CD4-positive, alpha-beta T cell (primary cell): ENCODE results near the gene NTM. TPM values are rescaled to one million over a fixed set of nuclear protein-coding genes. Genes with fewer than 3 reads are reported as not detected.

Experiments
- ATAC-seq: fragments of 200-7000 bp; cut with Tn5 transposase; one replicate; pipeline ENCODE4 v1.10.0; 2022; ENCODE audit warnings: mild to moderate bottlenecking; ENCODE audit not compliant: poor library complexity
- CTCF ChIA-PET: fragments of 350-600 bp; sonication (Branson Sonifier 250); formaldehyde crosslinking; loops from one replicate; lab custom pipeline; 2021; ENCODE audit warnings: antibody characterized with exemption, inconsistent platforms; lab: Charles Lee
- POLR2A ChIA-PET: fragments of 350-600 bp; sonication (Branson Sonifier 250); formaldehyde crosslinking; loops from one replicate; lab custom pipeline; 2021; ENCODE audit warnings: antibody characterized with exemption, inconsistent platforms; lab: Charles Lee
- DNase-seq, 14 experiments: peaks; one replicate each; pipeline ENCODE4 v3.0.0-alpha.2; 2013 to 2020; ENCODE audit warnings: mixed read lengths in 2 of 14
- H3K27ac ChIP-seq, 2 donors: one replicate each; pipeline versions ENCODE4 v1.5.1 to v1.7.0; 2013; ENCODE audit warnings: low read length in 2 of 2, low read depth in 1 of 2, mild to moderate bottlenecking in 1 of 2
- H3K27me3 ChIP-seq, 2 experiments: 1 replicate in 1 of 2; 2 replicates in 1 of 2; pipeline versions ENCODE4 v1.6.1 to v1.7.0; 2013; ENCODE audit warnings: low read length in 2 of 2, control low read depth in 1 of 2, mild to moderate bottlenecking in 1 of 2, moderate library complexity in 1 of 2; ENCODE audit not compliant: insufficient read depth in 2 of 2, control insufficient read depth in 1 of 2
- H3K36me3 ChIP-seq: one replicate; pipeline ENCODE4 v1.6.1; 2013; ENCODE audit warnings: low read length, control low read depth; ENCODE audit not compliant: insufficient read depth
- H3K4me1 ChIP-seq: one replicate; pipeline ENCODE4 v1.6.1; 2013; ENCODE audit warnings: low read length, control low read depth; ENCODE audit not compliant: insufficient read depth
- H3K4me3 ChIP-seq: one replicate; pipeline ENCODE4 v1.5.1; 2013; ENCODE audit warnings: mild to moderate bottlenecking, low read length, moderate library complexity
- H3K9me3 ChIP-seq, 2 experiments: 1 replicate in 1 of 2; 2 replicates in 1 of 2; pipeline versions ENCODE4 v1.6.1 to v1.7.0; 2013; ENCODE audit warnings: low read length in 2 of 2, mild to moderate bottlenecking in 2 of 2, control low read depth in 1 of 2, moderate library complexity in 1 of 2; ENCODE audit not compliant: control insufficient read depth in 1 of 2, insufficient read depth in 1 of 2
- H3K27ac Mint-ChIP-seq: one replicate; pipeline ENCODE4 v1.8.0; 2020; ENCODE audit warnings: mixed read lengths
- H3K27me3 Mint-ChIP-seq: one replicate; pipeline ENCODE4 v1.8.0; 2021; ENCODE audit warnings: mixed read lengths
- H3K36me3 Mint-ChIP-seq: one replicate; pipeline ENCODE4 v1.8.0; 2021; ENCODE audit warnings: low read depth, mixed read lengths
- H3K4me1 Mint-ChIP-seq: one replicate; pipeline ENCODE4 v1.8.0; 2021; ENCODE audit warnings: low read depth, mixed read lengths
- H3K4me3 Mint-ChIP-seq: one replicate; pipeline ENCODE4 v1.8.0; 2020; ENCODE audit warnings: mild to moderate bottlenecking, mixed read lengths
- H3K9me3 Mint-ChIP-seq: one replicate; pipeline ENCODE4 v1.8.0; 2020; ENCODE audit warnings: mixed read lengths
- CTCF ChIP-seq: fragments of 200-600 bp; IDR thresholded peaks from one replicate; pipeline ENCODE4 v1.8.0; 2022; ENCODE audit warnings: antibody characterized with exemption, mild to moderate bottlenecking
- intact Hi-C, 2 experiments: fragments of 100-400 bp; cut with DNase I in 1 of 2; cut with micrococcal nuclease in 1 of 2; formaldehyde crosslinking; loops; one replicate each; pipeline versions ENCODE4 v1.15.1 to v1.9.0; 2023 to 2025; cut with DNase I, micrococcal nuclease
- total RNA-seq, 174 experiments: library from RNA in 2 of 174; stranded (reverse) in 2 of 174; gene quantifications; one replicate each; pipeline ENCODE4 v1.2.3 and lab custom pipeline; 2021 to 2026

The NTM gene
- total RNA-seq, 2 experiments from 2014 or later, result not detected

- no peak overlapping the region for H3K27ac Mint-ChIP-seq
- Histone ChIP-seq H3K4me3 (no peak overlapping the region), H3K27ac (no peak overlapping the region), H3K4me1 (no peaks in the 10 kb centered on the region), H3K27me3 (no peaks in the 10 kb centered on the region), H3K9me3 (no peaks in the 10 kb centered on the region), H3K36me3 (no peaks in the 10 kb centered on the region)
- H3K36me3 Mint-ChIP-seq, result no peaks in the 10 kb centered on the region
- ChIA-PET CTCF (no interaction called here), POLR2A (no interaction called here)
- intact Hi-C loops, result no loop called here
- DNase-seq (no peak), ATAC-seq (no peak)
- no peak overlapping the region for H3K4me3 Mint-ChIP-seq
- peaks cover 3% of the 10 kb centered on the region for H3K9me3 Mint-ChIP-seq
- TF ChIP-seq CTCF, result no peak
- H3K27me3 Mint-ChIP-seq, result no peaks in the 10 kb centered on the region
- H3K4me1 Mint-ChIP-seq, result no peaks in the 10 kb centered on the region
Observed at GRCh38 chr11:131538322-131538721, 167.9 kb downstream of the NTM start.

GRCh38 chr11:131540676-131541075 lies 170.3 kb downstream of the NTM start:
- Mint-ChIP-seq H3K27me3 (peaks cover 5% of the 10 kb centered on the region), H3K4me1 (no peaks in the 10 kb centered on the region), H3K9me3 (peaks cover 8% of the 10 kb centered on the region), H3K4me3 (no peak overlapping the region), H3K27ac (no peak overlapping the region), H3K36me3 (no peaks in the 10 kb centered on the region)
- Histone ChIP-seq H3K9me3 (no peaks in the 10 kb centered on the region), H3K4me3 (no peak overlapping the region), H3K27me3 (no peaks in the 10 kb centered on the region), H3K27ac (no peak overlapping the region), H3K36me3 (no peaks in the 10 kb centered on the region), H3K4me1 (no peaks in the 10 kb centered on the region)
- intact Hi-C loops, result no loop called here
- ChIA-PET POLR2A (no interaction called here), CTCF (no interaction called here)
- ATAC-seq (no peak), DNase-seq (no peak)
- TF ChIP-seq CTCF, result no peak

- ChIA-PET POLR2A (no interaction called here), CTCF (no interaction called here)
- Mint-ChIP-seq H3K4me1 (no peaks in the 10 kb centered on the region), H3K36me3 (no peaks in the 10 kb centered on the region), H3K4me3 (no peak overlapping the region), H3K27me3 (peaks cover 11% of the 10 kb centered on the region), H3K9me3 (peaks cover 8% of the 10 kb centered on the region), H3K27ac (no peak overlapping the region)
- ATAC-seq (no peak), DNase-seq (no peak)
- H3K36me3 ChIP-seq, result no peaks in the 10 kb centered on the region
- H3K9me3 ChIP-seq, result peaks cover 0 to 6% of the 10 kb centered on the region in 2 experiments
- no peaks in the 10 kb centered on the region for H3K27me3 ChIP-seq
- no peak for TF ChIP-seq CTCF
- no peak overlapping the region for H3K27ac ChIP-seq
- H3K4me3 ChIP-seq, result no peak overlapping the region
- intact Hi-C loops, result no loop called here
- no peaks in the 10 kb centered on the region for H3K4me1 ChIP-seq
Observed at GRCh38 chr11:131543389-131544025, 173.1 kb downstream of the NTM start.
